Panc1 (cell line): ENCODE measurements around the gene FBXO40. TPM values are rescaled to one million over a fixed set of nuclear protein-coding genes. Genes with fewer than 3 reads are reported as not detected.

Experiments
- ATAC-seq: fragments of 200-7000 bp; cut with Tn5 transposase; 2 replicates; pipeline ENCODE4 v1.9.1; 2020; ENCODE audit warnings: mild to moderate bottlenecking, moderate library complexity
- BruUV-seq: library from RNA; stranded (reverse); fragments of 400-500 nt; replicated peaks from 2 replicates; lab custom pipeline; 2021; lab: Mats Ljungman, UMichigan
- CTCF ChIA-PET: fragments of 300-600 bp; sonication (Branson Sonifier 250); formaldehyde crosslinking; loops from one replicate; lab custom pipeline; 2022; ENCODE audit warnings: antibody characterized with exemption; lab: Charles Lee
- POLR2A ChIA-PET: fragments of 300-600 bp; sonication (Branson Sonifier 250); formaldehyde crosslinking; loops from one replicate; lab custom pipeline; 2022; ENCODE audit warnings: antibody characterized with exemption; lab: Charles Lee
- DNase-seq: peaks from one replicate; pipeline ENCODE4 v3.0.0-alpha.2; 2010; ENCODE audit warnings: low read depth, low spot score
- H3K27ac ChIP-seq: 2 replicates; pipeline ENCODE4 v1.5.1; 2011; ENCODE audit warnings: mild to moderate bottlenecking, low read length, inconsistent platforms
- H3K27me3 ChIP-seq: fragments of 200-500 bp; sonication (Bioruptor generic); 2 replicates; pipeline ENCODE4 v1.6.0; 2014; ENCODE audit warnings: low read length, inconsistent platforms; ENCODE audit not compliant: control insufficient read depth, insufficient read depth
- H3K36me3 ChIP-seq: fragments of 200-500 bp; sonication (Bioruptor generic); 2 replicates; pipeline ENCODE4 v1.5.1; 2014; ENCODE audit warnings: inconsistent platforms, mild to moderate bottlenecking, low read length, moderate library complexity; ENCODE audit not compliant: control insufficient read depth, insufficient read depth
- H3K4me1 ChIP-seq: 2 replicates; pipeline ENCODE4 v1.5.1; 2011; ENCODE audit warnings: inconsistent platforms, mild to moderate bottlenecking, low read length, moderate library complexity; ENCODE audit not compliant: control insufficient read depth, insufficient read depth
- H3K4me3 ChIP-seq, 2 experiments: 2 replicates each; pipeline ENCODE4 v1.5.1; 2011 to 2012; ENCODE audit warnings: low read depth in 2 of 2, low read length in 2 of 2, mild to moderate bottlenecking in 2 of 2, inconsistent platforms in 1 of 2, moderate library complexity in 1 of 2
- H3K9me3 ChIP-seq: fragments of 200-500 bp; sonication (Bioruptor generic); 2 replicates; pipeline ENCODE4 v1.5.1; 2014; ENCODE audit warnings: low read depth, mild to moderate bottlenecking, inconsistent platforms, low read length, moderate library complexity; ENCODE audit not compliant: control insufficient read depth, insufficient read depth
- POLR2AphosphoS5 ChIP-seq: IDR thresholded peaks from 2 replicates; pipeline ENCODE4 v1.6.1; 2012; ENCODE audit warnings: mild to moderate bottlenecking, low read depth, low read length, moderate library complexity
- SIN3A ChIP-seq: IDR thresholded peaks from 2 replicates; pipeline ENCODE4 v1.6.1; 2012; ENCODE audit warnings: low read depth, mild to moderate bottlenecking, low read length, moderate library complexity, borderline replicate concordance; ENCODE audit not compliant: insufficient read depth
- TCF7L2 ChIP-seq: IDR thresholded peaks from 2 replicates; pipeline ENCODE4 v1.6.1; 2011; ENCODE audit warnings: mild to moderate bottlenecking, low read depth, low read length, inconsistent platforms
- in situ Hi-C: cut with HindIII; loops from 2 replicates; pipeline ENCODE4 v1.10.0; 2016; ENCODE audit warnings: low sequenced_read_pairs, low pct_unique_long_range_greater_than_20kb
- intact Hi-C: fragments of 100-400 bp; cut with micrococcal nuclease; formaldehyde crosslinking; loops from one replicate; pipeline ENCODE4 v1.10.0; 2022; ENCODE audit not compliant: unreplicated experiment
- total RNA-seq: library from RNA; stranded (reverse); gene quantifications from one replicate; pipeline ENCODE4 v1.2.1, GENCODE V29; 2021; ENCODE audit not compliant: unreplicated experiment
- TF ChIP-seq, protein P1 (sequence below), 2 experiments: IDR thresholded peaks; 2 replicates each; pipeline ENCODE4 v1.6.1; 2011 to 2012; ENCODE audit warnings: low read depth in 2 of 2, control low read depth in 1 of 2, low read length in 1 of 2, mild to moderate bottlenecking in 1 of 2, moderate library complexity in 1 of 2; ENCODE audit not compliant: insufficient read depth in 1 of 2
- TF ChIP-seq, protein P2 (sequence below): fragments of 450-650 bp; IDR thresholded peaks from 2 replicates; pipeline ENCODE4 v1.5.1; 2017; ENCODE audit warnings: mild to moderate bottlenecking

FBXO40 gene
- total RNA-seq, 1 experiment from 2014 or later: not detected

DNA sequence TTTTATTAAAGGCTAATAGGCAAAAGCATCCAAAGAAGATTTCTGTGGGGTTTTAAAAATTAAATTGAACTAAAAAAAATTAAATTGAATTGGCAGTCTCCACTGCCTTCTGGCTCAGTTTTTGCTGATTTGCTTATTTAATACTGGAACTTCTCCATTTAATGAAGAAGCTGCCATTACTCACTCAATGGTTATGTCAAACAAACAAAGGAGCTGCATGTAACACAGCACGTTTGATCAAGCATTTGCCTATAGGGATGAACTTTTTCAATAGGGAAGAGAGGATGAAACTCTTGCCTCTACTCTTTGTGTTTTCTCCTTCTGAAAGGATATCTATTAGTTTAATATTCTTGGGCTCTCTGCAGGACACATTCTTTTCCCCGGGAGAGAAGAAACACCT is 72.3 kb downstream of the FBXO40 start:
- in situ Hi-C loops (no loop called here), intact Hi-C loops (no loop called here)
- H3K36me3 ChIP-seq: peaks cover 18% of the 10 kb centered on the region; the same call in 1 of the 2 replicates
- ATAC-seq (no peak), DNase-seq (no peak)
- H3K27ac ChIP-seq: no peak overlapping the region
- no peaks in the 10 kb centered on the region for H3K9me3 ChIP-seq
- no peak overlapping the region for H3K4me3 ChIP-seq
- TF ChIP-seq TCF7L2: no peak
- no peak for TF ChIP-seq POLR2AphosphoS5
- TF ChIP-seq, protein P1, sequence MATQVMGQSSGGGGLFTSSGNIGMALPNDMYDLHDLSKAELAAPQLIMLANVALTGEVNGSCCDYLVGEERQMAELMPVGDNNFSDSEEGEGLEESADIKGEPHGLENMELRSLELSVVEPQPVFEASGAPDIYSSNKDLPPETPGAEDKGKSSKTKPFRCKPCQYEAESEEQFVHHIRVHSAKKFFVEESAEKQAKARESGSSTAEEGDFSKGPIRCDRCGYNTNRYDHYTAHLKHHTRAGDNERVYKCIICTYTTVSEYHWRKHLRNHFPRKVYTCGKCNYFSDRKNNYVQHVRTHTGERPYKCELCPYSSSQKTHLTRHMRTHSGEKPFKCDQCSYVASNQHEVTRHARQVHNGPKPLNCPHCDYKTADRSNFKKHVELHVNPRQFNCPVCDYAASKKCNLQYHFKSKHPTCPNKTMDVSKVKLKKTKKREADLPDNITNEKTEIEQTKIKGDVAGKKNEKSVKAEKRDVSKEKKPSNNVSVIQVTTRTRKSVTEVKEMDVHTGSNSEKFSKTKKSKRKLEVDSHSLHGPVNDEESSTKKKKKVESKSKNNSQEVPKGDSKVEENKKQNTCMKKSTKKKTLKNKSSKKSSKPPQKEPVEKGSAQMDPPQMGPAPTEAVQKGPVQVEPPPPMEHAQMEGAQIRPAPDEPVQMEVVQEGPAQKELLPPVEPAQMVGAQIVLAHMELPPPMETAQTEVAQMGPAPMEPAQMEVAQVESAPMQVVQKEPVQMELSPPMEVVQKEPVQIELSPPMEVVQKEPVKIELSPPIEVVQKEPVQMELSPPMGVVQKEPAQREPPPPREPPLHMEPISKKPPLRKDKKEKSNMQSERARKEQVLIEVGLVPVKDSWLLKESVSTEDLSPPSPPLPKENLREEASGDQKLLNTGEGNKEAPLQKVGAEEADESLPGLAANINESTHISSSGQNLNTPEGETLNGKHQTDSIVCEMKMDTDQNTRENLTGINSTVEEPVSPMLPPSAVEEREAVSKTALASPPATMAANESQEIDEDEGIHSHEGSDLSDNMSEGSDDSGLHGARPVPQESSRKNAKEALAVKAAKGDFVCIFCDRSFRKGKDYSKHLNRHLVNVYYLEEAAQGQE (IDR thresholded peaks at IDR 0.05; ENCODE audit: insufficient read depth in 1 of 2, low read depth in 2 of 2, low read length in 1 of 2): no peak
- TF ChIP-seq SIN3A: no peak
- TF ChIP-seq, protein P2, sequence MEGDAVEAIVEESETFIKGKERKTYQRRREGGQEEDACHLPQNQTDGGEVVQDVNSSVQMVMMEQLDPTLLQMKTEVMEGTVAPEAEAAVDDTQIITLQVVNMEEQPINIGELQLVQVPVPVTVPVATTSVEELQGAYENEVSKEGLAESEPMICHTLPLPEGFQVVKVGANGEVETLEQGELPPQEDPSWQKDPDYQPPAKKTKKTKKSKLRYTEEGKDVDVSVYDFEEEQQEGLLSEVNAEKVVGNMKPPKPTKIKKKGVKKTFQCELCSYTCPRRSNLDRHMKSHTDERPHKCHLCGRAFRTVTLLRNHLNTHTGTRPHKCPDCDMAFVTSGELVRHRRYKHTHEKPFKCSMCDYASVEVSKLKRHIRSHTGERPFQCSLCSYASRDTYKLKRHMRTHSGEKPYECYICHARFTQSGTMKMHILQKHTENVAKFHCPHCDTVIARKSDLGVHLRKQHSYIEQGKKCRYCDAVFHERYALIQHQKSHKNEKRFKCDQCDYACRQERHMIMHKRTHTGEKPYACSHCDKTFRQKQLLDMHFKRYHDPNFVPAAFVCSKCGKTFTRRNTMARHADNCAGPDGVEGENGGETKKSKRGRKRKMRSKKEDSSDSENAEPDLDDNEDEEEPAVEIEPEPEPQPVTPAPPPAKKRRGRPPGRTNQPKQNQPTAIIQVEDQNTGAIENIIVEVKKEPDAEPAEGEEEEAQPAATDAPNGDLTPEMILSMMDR: no peak
- no peaks in the 10 kb centered on the region for H3K27me3 ChIP-seq
- H3K4me1 ChIP-seq: no peaks in the 10 kb centered on the region
- no TSS peak for BruUV-seq
- ChIA-PET POLR2A (no interaction called here), CTCF (no interaction called here)

DNA sequence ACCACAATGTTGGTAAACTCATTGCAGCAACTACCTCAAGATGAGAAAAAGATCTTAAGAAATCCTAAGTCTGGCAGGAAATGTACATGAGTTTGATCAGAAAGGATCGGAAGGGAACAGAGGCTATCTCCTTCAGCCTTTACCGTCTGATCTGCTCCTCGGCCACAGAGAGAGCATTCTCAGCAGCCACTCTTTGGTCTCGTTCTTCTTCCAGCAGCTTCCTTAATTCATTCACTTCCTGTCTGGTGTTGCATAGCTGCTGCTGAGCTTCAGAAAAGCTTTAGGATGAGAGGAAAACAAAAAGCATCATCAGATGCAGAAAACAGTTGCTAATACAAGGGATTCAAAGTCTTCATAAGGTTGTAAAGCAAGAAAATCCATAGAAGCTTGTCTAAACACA is 74.2 kb downstream of the FBXO40 start:
- no peaks in the 10 kb centered on the region for H3K27me3 ChIP-seq
- peaks cover 18% of the 10 kb centered on the region for H3K36me3 ChIP-seq
- POLR2A ChIA-PET: no interaction called here
- in situ Hi-C loops (no loop called here), intact Hi-C loops (no loop called here)
- BruUV-seq: no TSS peak
- no peaks in the 10 kb centered on the region for H3K4me1 ChIP-seq
- no peak for DNase-seq
- TF ChIP-seq TCF7L2: no peak
- TF ChIP-seq, protein P1 (IDR thresholded peaks at IDR 0.05; ENCODE audit: insufficient read depth in 1 of 2, low read depth in 2 of 2, low read length in 1 of 2): no peak
- TF ChIP-seq POLR2AphosphoS5: no peak
- TF ChIP-seq, protein P2: no peak
- no peak for TF ChIP-seq SIN3A
- no peak overlapping the region for H3K27ac ChIP-seq
- H3K4me3 ChIP-seq: no peak overlapping the region
- H3K9me3 ChIP-seq: no peaks in the 10 kb centered on the region
- CTCF ChIA-PET: no interaction called here
- ATAC-seq: no peak
